ENCODE data around the gene HCK.

Gene HCK

GRCh38 chr20:32110173-32110704 lies 58.2 kb downstream of the HCK start:
- TF ChIP-seq ZFX (IDR thresholded peaks at IDR 0.05) (no peak), CTCF (conservative IDR thresholded peaks at IDR 0.05) (no peak)

GRCh38 chr20:32110727-32111126 lies 58.7 kb downstream of the HCK start:
- TF ChIP-seq CTCF (conservative IDR thresholded peaks at IDR 0.05) (no peak), ZFX (IDR thresholded peaks at IDR 0.05) (no peak)
- H3K27ac ChIP-seq = peak overlapping the region; percentile 94; the same call in 1 of the 2 replicates

More at GRCh38 chr20:32110173-32110704, 58.2 kb downstream of the HCK start:
- peak overlapping the region; percentile 94 for H3K27ac ChIP-seq

GRCh38 chr20:32111156-32111686 lies 59.2 kb downstream of the HCK start:
- H3K27ac ChIP-seq = no peak overlapping the region
- TF ChIP-seq ZFX (IDR thresholded peaks at IDR 0.05) = no peak
- no peak for TF ChIP-seq CTCF (conservative IDR thresholded peaks at IDR 0.05)

GRCh38 chr20:32111753-32112152 lies 59.7 kb downstream of the HCK start:
- H3K27ac ChIP-seq = no peak overlapping the region
- TF ChIP-seq ZFX (IDR thresholded peaks at IDR 0.05) (no peak), CTCF (conservative IDR thresholded peaks at IDR 0.05) (no peak)

GRCh38 chr20:32112841-32113240 lies 60.8 kb downstream of the HCK start:
- H3K27ac ChIP-seq = no peak overlapping the region
- TF ChIP-seq CTCF (conservative IDR thresholded peaks at IDR 0.05) = no peak
- no peak for TF ChIP-seq ZFX (IDR thresholded peaks at IDR 0.05)

- TF ChIP-seq CTCF (conservative IDR thresholded peaks at IDR 0.05) (no peak), ZFX (IDR thresholded peaks at IDR 0.05) (no peak)
Observed at GRCh38 chr20:32113591-32114260, 61.7 kb downstream of the HCK start.

GRCh38 chr20:32114305-32114960 lies 62.4 kb downstream of the HCK start:
- TF ChIP-seq ZFX (IDR thresholded peaks at IDR 0.05) (no peak), CTCF (conservative IDR thresholded peaks at IDR 0.05) (no peak)
- H3K27ac ChIP-seq = no peak overlapping the region

More at GRCh38 chr20:32113591-32114260, 61.7 kb downstream of the HCK start:
- no peak overlapping the region for H3K27ac ChIP-seq

All from C4-2B (cell line).